Liver (tissue), 3 donors: Measurements from ENCODE around the gene CYP3A4.

Experiments used
- CTCF ChIP-seq: fragments of 150-350 bp; IDR thresholded peaks from 2 replicates; pipeline ENCODE4 v1.5.1; 2017; ENCODE audit warnings: improper control_type of control experiment, low read depth, low read length; ENCODE audit not compliant: missing input control
- EGR1 ChIP-seq, 2 donors: IDR thresholded peaks; 2 replicates each; pipeline ENCODE4 v1.6.1; 2016 to 2018; ENCODE audit warnings: antibody characterized with exemption in 2 of 2, low read depth in 2 of 2
- GABPA ChIP-seq, 2 donors: IDR thresholded peaks in 1 of 2; conservative IDR thresholded peaks in 1 of 2; 2 replicates each; pipeline ENCODE4 v1.6.1; 2016; ENCODE audit warnings: antibody characterized with exemption in 2 of 2, mild to moderate bottlenecking in 1 of 2, moderate library complexity in 1 of 2
- MAX ChIP-seq: IDR thresholded peaks from 2 replicates; pipeline ENCODE4 v1.6.1; 2016; ENCODE audit warnings: antibody characterized with exemption
- SP1 ChIP-seq: IDR thresholded peaks from 2 replicates; pipeline ENCODE4 v1.6.1; 2018; ENCODE audit warnings: antibody characterized with exemption, mild to moderate bottlenecking
- YY1 ChIP-seq: IDR thresholded peaks from 2 replicates; pipeline ENCODE4 v1.6.1; 2016; ENCODE audit warnings: antibody characterized with exemption, mild to moderate bottlenecking
- donor health status: healthy.
- donor health status: healthy.

GRCh38 chr7:99713995-99714570 is 69.9 kb downstream of the CYP3A4 start:
- TF ChIP-seq YY1 (no peak), CTCF (no peak), EGR1 (IDR thresholded peaks at IDR 0.05; ENCODE audit: low read depth in 2 of 2) (no peak), GABPA (IDR thresholded peaks at IDR 0.05 in 1 of 2, conservative IDR thresholded peaks at IDR 0.05 in 1 of 2) (no peak), SP1 (no peak), MAX (no peak)
